Measurements from ENCODE around the gene CCDC66.

- no peak for TF ChIP-seq CTCF (IDR thresholded peaks at IDR 0.05)
- no peak for TF ChIP-seq POLR2A (IDR thresholded peaks at IDR 0.05)
Measured at GRCh38 chr3:56630966-56631365, 74.0 kb downstream of the CCDC66 start.
